Measurements from ENCODE around the gene PCGF2.
"Not testable (repeated sequence)": the region's sequence is repeated elsewhere in the genome, so short reads cannot be mapped to it uniquely, and the experiment has no call there.

DNA sequence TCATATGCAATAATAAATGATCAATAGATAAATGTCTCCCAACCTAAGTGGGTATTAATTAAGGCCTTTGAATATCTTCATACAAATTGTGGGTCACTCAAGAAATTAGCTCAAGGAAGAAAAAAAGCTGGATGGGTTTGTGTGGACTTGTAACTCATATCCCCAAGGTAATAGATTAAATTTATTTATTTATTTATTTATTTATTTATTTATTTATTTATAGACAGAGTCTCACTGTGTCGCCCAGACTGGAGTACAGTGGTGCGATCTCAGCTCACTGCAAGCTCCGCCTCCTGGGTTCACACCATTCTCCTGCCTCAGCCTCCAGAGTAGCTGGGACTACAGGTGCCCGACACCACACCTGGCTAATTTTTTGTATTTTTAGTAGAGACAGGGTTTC, 39.9 kb upstream of the PCGF2 start:
- TF ChIP-seq, protein P1, sequence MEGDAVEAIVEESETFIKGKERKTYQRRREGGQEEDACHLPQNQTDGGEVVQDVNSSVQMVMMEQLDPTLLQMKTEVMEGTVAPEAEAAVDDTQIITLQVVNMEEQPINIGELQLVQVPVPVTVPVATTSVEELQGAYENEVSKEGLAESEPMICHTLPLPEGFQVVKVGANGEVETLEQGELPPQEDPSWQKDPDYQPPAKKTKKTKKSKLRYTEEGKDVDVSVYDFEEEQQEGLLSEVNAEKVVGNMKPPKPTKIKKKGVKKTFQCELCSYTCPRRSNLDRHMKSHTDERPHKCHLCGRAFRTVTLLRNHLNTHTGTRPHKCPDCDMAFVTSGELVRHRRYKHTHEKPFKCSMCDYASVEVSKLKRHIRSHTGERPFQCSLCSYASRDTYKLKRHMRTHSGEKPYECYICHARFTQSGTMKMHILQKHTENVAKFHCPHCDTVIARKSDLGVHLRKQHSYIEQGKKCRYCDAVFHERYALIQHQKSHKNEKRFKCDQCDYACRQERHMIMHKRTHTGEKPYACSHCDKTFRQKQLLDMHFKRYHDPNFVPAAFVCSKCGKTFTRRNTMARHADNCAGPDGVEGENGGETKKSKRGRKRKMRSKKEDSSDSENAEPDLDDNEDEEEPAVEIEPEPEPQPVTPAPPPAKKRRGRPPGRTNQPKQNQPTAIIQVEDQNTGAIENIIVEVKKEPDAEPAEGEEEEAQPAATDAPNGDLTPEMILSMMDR (IDR thresholded peaks at IDR 0.05): not testable (repeated sequence)
- TF ChIP-seq EP300, POLR2A (IDR thresholded peaks at IDR 0.05): not testable (repeated sequence)
